ENCODE measurements around the gene CCSER2. TPM values are rescaled to one million over a fixed set of nuclear protein-coding genes. Genes with fewer than 3 reads are reported as not detected.
A peak's percentile ranks its signal among the peaks of the same experiment; 100 is the strongest.

The CCSER2 gene
- total and polyA plus RNA-seq, 8 donors = 7.0 to 87.9 (median 27.1) TPM

- intact Hi-C loops (cut with DNase I; ENCODE audit: low total_unique reads) = no loop called here
- no peaks in the 10 kb centered on the region for H3K9me3 ChIP-seq
- no peaks in the 10 kb centered on the region for H3K4me1 ChIP-seq
- no peak overlapping the region for H3K27ac ChIP-seq
- H3K4me3 ChIP-seq = no peak overlapping the region
- 81 to 92% (median 82%) methylated on average over 3 of the region's 3 CpGs for WGBS, 5 donors
- no peaks in the 10 kb centered on the region for H3K36me3 ChIP-seq
- peaks cover 0 to 14% (median 0%) of the 10 kb centered on the region in 3 donors for H3K27me3 ChIP-seq
- no peak for DNase-seq
- TF ChIP-seq POLR2A (IDR thresholded peaks at IDR 0.05) (no peak), POLR2AphosphoS5 (IDR thresholded peaks at IDR 0.05) (no peak), EP300 (IDR thresholded peaks at IDR 0.05) (no peak)
- TF ChIP-seq, protein P1, sequence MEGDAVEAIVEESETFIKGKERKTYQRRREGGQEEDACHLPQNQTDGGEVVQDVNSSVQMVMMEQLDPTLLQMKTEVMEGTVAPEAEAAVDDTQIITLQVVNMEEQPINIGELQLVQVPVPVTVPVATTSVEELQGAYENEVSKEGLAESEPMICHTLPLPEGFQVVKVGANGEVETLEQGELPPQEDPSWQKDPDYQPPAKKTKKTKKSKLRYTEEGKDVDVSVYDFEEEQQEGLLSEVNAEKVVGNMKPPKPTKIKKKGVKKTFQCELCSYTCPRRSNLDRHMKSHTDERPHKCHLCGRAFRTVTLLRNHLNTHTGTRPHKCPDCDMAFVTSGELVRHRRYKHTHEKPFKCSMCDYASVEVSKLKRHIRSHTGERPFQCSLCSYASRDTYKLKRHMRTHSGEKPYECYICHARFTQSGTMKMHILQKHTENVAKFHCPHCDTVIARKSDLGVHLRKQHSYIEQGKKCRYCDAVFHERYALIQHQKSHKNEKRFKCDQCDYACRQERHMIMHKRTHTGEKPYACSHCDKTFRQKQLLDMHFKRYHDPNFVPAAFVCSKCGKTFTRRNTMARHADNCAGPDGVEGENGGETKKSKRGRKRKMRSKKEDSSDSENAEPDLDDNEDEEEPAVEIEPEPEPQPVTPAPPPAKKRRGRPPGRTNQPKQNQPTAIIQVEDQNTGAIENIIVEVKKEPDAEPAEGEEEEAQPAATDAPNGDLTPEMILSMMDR (IDR thresholded peaks at IDR 0.05) = no peak
Observed at GRCh38 chr10:84298057-84298456, 30.3 kb upstream of the CCSER2 start.

DNA sequence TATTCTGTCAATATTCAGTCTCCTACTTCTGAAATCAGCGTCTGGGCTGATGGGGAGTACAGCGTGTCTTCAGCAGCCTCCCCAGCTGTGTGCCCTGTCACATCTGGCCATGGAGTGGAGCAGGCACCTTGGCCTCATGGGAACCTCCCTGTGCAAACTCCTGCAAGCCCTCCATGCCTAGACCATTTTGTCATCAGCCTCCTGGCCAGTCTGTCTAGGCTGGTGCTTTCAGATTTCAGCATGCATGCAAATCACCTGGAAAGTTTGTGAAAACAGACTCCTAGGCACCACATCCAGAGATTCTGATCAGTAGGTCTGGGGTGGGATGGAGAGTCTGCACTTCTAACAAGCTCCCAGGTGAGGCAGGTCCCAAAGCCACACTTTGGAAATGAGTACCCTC lies 26.2 kb upstream of the CCSER2 start:
- 64 to 80% (median 78%) methylated on average over 2 of the region's 2 CpGs for WGBS, 5 donors
- no peaks in the 10 kb centered on the region for H3K36me3 ChIP-seq
- H3K27ac ChIP-seq = no peak overlapping the region
- no peaks in the 10 kb centered on the region for H3K4me1 ChIP-seq
- DNase-seq = no peak
- no peaks in the 10 kb centered on the region for H3K9me3 ChIP-seq
- peaks cover 0 to 14% (median 0%) of the 10 kb centered on the region in 3 donors for H3K27me3 ChIP-seq
- intact Hi-C loops (cut with DNase I; ENCODE audit: low total_unique reads) = no loop called here
- TF ChIP-seq EP300 (IDR thresholded peaks at IDR 0.05) = no peak
- TF ChIP-seq, protein P1 (IDR thresholded peaks at IDR 0.05) = no peak
- no peak overlapping the region for H3K4me3 ChIP-seq

GRCh38 chr10:84306751-84307384 lies 21.5 kb upstream of the CCSER2 start:
- Histone ChIP-seq H3K27me3 (peaks cover 0 to 9% (median 0%) of the 10 kb centered on the region in 3 donors), H3K27ac (peak overlapping the region in 2 of 5 donors; percentile 36 to 73), H3K4me1 (peaks cover 6 to 13% (median 9%) of the 10 kb centered on the region in 4 donors), H3K4me3 (no peak overlapping the region), H3K9me3 (no peaks in the 10 kb centered on the region), H3K36me3 (no peaks in the 10 kb centered on the region)
- intact Hi-C loops (cut with DNase I; ENCODE audit: low total_unique reads) = no loop called here
- 58 to 79% (median 66%) methylated on average over 4 of the region's 4 CpGs for WGBS, 5 donors
- no peak for TF ChIP-seq POLR2A (IDR thresholded peaks at IDR 0.05)
- no peak for TF ChIP-seq EP300 (IDR thresholded peaks at IDR 0.05)
- no peak for TF ChIP-seq POLR2AphosphoS5 (IDR thresholded peaks at IDR 0.05)
- TF ChIP-seq, protein P1 (IDR thresholded peaks at IDR 0.05) = no peak
- no peak for DNase-seq

DNA sequence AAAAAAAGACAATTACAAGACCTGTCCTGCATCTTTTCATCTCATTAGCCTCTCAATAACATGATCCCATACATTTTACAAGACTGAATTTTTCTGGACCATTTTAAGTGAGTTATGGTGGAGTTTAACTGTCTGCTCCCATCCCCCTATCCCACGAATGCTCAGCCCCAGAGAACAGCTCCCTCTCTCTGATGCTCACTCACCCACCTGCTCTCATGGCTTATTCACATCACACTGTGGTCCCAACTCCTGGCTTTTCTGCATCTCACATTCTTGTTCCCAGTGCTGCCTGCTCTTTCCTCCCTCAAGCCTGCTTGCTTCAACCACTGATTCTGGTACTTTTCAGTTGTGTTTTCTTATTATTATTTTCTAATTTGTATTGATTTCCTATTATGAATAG lies 20.4 kb upstream of the CCSER2 start:
- Histone ChIP-seq H3K36me3 (no peaks in the 10 kb centered on the region), H3K9me3 (no peaks in the 10 kb centered on the region), H3K4me1 (peaks cover 6 to 13% (median 9%) of the 10 kb centered on the region in 4 donors), H3K27ac (no peak overlapping the region), H3K4me3 (no peak overlapping the region), H3K27me3 (peaks cover 0 to under 1% (median 0%) of the 10 kb centered on the region in 3 donors)
- no peak for DNase-seq
- TF ChIP-seq, protein P1 (IDR thresholded peaks at IDR 0.05) = no peak
- TF ChIP-seq EP300 (IDR thresholded peaks at IDR 0.05) (no peak), POLR2AphosphoS5 (IDR thresholded peaks at IDR 0.05) (no peak), POLR2A (IDR thresholded peaks at IDR 0.05) (no peak)
- 47 to 65% (median 55%) methylated on average over 1 of the region's 1 CpG for WGBS, 5 donors
- intact Hi-C loops (cut with DNase I; ENCODE audit: low total_unique reads) = no loop called here
